Measurements from ENCODE around the gene TRPM5.
A peak's percentile ranks its signal among the peaks of the same experiment; 100 is the strongest.

Gene TRPM5

DNA sequence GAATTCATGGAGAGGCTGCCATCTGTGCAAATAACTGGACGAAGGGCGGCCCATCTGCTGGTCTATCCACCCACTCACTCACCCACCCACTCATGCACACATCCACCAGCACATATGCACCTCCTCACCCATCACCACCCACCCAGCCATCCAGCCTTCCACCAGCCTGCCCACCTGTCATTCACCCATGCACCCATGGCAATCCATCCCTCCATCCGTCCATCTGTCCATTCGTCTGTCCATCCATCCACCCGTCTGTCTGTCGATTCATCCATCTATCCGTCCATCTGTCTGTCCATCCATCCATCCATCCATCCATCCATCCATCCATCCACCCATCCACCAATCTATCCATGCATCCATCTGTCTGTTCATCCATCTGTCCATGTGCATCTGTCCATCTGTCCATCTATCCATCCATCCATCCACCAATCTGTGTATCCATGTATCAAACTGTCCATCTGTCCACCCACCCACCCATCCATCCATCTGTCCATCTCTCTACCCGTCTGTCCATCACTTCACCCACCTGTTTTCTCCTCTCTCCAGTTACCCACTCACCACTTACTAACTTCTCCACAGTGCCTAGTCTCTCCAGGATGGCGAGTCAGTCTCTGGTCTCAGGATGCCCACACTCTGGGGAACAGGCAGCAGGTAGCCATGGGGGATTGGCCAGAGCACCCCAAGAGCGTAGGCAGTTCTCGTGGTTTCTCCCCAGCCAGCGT is 8.9 kb downstream of the TRPM5 start:
- DNase-seq, result no peak

DNA sequence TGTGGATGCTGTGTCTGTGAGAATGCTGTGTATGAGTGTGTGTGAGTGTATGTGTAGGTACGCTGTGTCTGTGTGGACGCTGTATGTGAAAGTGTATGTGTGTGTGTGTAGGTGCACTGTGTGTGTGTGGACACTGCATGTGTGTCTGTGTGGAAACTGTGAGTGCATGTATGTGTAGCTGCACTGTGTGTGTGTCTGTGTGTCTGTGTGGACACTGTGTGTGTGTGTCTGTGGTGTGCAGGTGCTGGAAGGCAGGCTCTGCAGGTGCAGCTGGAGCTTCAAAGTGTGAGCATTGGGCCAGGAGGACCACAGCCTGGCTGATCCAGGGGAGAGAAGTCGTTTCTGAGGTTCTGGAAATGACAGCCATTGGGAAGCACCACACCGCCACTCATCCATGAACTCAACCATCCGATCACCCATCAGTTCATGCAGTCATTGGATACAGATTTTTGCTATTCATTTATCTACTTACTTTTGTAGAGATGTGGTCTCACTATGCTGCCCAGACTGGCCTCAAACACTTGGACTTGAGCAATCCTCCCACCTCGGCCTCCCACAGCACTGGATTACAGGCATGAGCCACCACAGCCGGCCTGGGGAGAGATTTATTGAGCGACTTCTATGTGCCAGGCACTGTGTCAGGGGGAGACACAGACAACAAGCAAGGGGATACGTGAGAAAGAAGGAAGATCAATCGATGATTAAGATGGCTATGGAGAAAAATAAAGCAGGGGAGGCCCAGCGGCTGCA is 9.6 kb downstream of the TRPM5 start:
- DNase-seq, result no peak

DNA sequence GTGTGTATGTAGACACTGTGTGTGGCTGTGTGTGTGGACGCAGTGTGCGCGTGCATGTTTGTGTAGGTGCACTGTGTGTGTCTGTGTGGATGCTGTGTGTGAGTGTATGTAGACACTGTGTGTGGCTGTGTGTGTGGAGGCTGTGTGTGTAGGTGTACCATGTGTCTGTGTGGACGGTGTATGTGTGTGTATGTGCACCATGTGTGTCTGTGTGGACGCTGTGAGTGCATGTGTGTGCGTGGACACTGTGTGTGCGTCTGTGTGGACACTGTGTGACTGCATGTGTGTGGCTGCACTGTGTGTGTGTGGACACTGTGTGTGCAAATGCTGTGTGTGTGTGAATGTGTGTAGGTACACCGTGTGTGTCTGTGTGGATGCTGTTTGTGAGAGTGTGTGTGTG is 10.3 kb downstream of the TRPM5 start:
- DNase-seq, result no peak

DNA sequence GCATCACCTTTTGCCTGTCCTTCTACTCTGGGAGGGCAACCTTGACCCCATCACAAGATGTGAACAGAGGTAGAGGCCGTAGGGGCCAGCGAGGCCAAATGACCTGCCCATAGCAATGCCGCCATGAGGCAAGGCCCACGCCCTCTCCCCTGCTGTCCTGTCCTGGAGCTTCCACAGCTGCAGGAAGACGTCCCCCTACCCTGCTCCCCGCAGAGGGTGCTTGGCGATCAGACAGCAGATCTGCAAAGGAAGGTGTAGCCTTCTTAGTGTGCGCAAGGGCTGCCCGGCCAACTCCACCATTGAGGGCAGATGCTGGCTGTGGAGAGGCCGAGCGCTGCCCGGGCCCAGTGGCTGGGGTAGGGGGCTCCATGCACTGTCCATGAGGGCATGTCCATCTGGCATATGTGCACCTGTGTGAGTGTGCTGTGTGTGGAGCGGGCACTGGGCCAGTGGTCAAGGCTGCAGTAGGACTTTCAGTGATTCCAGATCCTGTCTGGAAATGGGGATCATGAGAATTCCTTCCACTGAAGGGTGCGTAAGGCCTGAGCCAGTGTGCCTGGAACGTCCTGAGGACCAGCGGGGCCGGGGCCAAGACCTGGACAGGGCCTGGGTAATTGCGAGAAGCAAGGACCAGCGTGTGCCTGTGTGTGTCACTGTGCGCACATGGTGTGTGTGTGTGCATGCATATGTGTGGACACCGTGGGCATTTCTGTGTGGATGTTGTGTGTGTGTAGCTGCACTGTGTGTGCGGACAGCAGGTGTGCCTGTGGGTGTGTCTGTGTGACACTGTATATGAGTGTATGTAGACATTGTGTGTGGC is 11.0 kb downstream of the TRPM5 start:
- DNase-seq, result no peak

DNA sequence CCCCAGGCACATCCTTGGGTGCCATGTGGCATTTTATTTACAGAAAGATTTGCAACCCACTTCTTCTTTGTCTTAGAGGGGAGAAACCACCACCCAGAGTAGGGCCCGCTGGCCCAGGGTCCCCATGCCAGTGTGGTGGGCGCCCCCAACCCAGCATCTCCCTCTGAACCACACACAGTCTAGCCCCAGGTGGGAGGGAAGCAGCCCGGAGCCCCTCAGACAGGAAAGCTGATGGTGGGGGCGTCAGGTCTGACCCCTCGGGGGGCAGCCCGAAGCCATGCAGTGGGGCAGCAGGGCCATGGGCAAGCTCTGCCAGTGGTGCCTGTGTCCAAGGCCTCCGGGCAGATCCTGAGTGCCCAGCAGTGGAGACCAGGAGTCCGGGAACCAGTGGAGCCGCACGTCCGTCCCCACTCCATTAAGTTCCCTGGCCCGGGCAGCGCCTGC is 11.7 kb downstream of the TRPM5 start:
- no peak for DNase-seq

DNA sequence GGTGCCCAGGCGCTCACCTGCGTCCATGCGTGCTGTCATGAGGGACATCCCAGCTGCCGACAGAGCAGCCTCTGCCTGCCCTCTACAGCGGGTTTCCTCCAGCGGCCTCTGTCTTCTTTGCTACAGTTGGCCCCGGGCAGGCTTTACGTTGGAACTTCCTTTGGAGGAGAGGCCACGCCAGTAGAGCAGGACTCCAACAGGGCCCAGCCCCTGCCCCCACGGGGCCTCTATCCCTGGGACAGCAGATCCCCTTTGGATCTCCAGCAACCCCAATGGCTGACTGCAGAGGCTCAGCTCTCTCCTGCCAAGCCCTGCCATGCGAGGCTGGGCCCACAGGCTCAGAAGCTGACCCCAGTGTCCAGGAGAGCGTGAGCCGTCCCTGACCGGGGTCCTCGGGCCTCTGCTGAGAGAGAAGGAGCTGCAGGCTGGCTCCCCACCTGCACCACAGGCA is 12.1 kb downstream of the TRPM5 start:
- no peak for DNase-seq

DNA sequence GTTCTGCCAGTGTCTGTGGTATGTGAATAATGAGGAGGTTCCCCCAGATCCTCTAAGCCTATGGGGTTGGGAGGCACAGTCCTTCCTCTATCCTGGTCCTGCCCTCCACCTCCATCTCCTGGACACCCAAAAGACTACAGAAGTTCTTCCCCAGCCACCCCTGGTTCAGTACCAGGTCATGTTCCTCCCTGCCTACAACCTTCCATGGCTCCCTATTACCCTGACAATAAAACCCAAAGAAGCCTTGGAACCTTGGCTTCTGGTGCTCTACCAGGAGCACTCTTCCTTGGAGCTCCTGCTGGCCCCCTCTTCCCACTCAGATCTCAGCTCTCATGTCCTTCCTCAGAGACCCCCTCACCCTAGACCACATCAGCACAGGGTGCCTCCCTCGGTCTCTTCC is 12.9 kb downstream of the TRPM5 start:
- no peak for DNase-seq

DNA sequence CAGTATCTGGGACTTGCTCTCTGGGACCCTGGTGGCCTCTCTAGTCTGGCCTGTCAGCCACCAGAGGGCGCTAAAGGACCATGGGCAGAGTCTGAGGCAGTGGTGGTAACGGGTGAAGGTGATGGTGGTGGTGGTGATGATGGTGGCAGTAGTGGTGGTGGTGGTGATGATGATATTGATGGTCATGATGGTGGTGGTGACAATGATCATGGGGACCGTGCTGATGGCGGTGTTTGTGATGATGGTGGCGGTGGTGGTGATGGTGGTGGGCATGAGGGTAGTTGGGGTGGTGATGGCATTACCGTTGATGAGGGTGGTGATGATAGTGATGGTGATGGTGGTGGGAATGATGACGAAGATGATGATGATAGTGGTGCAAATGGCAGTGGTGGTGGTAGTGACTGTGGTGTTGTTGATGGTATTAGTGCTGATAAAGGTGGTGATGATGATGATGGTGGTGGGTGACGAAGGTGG is 16.0 kb downstream of the TRPM5 start:
- peak; percentile 50 for DNase-seq

DNA sequence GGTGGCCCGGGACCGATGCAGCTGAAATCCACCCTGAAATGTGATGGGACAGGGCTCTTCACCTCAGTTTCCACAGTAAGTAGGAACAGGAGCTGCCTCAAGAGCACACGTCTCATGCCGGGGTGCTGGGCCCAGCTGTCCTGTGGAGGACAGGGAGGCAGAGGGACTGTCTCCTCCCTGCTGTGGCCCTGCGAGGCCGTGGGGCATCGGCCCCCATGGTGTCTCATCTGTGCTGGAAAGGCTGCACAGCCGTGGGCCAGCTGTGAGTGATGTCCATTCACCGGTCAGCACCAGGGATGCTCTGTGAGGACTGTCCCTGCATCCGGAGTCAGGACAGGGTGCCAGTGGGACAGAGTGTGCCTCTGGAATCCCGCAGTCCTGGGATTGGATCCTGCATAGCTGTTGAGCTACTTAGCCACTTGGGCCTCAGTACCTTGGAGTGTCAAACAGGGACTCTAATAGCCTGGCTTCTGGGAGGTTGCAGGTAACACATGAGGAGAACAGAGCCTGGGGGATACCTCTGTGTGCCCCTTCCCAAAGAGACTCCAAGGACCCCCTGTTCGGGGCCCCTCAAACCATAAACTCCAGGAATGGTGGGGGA is 16.5 kb downstream of the TRPM5 start:
- DNase-seq, result no peak

DNA sequence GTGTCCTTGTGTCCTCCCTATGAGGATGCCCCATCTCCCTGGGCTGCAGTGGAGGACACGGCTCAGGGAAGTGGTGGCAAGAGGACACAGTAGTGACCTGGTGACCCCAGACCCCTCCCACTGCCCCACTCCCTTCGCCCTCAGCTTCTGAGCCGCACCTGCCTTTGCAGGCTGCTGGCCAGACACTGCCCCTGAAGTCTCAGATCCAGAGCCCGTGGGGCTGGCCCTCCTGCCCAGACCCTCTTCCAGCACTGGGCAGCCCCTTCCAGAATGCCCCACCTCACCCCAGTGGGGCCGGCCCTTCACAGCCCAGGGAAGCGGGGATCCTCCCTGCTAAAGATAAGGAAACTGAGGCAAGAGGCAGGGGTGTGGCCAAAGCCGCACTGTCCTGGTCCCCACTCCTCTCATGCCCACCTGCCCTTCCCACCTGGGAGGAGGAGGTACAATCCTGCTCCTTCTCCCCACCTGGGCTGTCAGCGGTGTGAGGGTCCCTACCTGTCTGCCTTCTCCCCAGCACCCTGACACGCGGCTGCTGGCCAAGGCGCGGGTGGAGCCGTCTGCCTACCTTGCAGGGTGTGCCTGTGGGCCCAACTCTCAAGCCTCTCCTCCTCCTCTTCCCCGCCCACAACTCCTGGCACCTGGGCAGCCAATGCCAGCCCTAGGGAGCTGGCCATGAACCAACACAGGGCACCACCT is 17.3 kb downstream of the TRPM5 start:
- DNase-seq, result no peak

DNA sequence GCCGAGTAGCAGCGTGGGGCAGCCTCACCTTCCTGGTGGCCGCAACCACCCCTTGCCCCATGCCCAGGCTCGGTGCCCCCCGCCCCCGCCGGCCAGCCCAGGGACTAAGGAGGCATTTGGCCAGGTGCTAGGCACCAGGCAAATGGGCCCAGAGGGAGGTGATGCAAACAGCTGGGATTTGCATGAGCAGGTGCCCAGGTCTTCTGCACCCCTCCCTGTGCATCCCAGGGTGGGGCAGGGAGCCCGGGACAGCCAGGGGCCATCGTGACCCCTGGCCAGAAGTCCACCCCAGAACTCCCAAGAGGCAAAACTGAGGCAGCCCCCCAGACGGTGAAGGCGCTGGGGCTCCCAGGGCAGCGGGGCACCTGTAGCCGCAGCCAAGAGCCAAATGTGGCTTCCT is 18.1 kb downstream of the TRPM5 start:
- no peak for DNase-seq

DNA sequence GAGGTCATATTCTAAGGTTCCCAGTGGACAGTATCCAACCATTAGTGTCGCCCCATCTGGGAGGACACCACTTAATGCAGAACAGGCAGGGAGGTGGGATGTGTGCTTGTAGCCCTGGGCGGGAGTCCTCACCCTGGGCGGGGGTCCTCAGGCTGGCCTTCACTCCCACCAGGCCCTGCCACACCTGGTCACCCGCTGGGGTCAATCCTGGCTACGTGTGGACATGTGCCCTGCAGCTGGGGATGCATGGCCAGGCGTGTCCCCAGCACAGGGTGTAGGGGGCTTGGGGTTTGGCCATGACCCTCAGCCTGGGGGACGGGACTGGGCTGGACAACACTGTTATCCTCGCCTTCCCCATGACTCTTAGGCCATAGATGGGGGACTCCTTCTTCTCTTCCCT is 18.8 kb downstream of the TRPM5 start:
- DNase-seq, result no peak

DNA sequence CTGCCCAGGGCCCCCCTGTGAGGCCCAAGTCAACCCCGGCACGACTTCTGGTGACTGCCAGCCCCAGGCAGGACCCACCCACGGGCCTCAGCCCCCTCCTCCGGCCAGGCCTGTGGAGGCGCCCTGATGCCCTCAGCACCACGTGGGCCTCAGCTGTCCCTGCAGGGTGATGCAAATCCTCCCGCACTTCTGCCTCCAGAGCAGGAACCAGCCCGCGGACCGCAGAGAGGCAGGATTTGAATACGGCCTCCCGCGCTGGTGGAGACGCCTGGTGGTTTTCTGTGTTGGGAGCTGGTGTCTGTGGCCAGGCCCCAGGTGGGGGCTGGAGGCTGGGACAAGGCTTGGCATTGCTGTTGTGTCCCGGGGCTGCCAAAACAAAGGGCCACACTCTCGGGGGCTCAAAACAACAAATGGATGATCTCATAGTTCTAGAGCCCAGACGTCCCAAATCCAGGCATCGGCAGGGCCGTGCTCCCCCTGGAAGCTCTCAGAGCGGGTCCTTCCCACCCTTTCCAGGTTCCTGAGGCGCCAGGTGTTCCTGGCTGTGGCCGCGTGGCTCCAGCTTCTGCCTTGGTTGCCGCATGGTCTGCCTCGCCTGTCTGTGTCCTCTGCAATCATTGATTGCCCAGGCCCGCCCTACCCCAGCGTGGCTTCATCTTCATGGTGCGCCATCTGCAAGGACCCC is 19.4 kb downstream of the TRPM5 start:
- no peak for DNase-seq

DNA sequence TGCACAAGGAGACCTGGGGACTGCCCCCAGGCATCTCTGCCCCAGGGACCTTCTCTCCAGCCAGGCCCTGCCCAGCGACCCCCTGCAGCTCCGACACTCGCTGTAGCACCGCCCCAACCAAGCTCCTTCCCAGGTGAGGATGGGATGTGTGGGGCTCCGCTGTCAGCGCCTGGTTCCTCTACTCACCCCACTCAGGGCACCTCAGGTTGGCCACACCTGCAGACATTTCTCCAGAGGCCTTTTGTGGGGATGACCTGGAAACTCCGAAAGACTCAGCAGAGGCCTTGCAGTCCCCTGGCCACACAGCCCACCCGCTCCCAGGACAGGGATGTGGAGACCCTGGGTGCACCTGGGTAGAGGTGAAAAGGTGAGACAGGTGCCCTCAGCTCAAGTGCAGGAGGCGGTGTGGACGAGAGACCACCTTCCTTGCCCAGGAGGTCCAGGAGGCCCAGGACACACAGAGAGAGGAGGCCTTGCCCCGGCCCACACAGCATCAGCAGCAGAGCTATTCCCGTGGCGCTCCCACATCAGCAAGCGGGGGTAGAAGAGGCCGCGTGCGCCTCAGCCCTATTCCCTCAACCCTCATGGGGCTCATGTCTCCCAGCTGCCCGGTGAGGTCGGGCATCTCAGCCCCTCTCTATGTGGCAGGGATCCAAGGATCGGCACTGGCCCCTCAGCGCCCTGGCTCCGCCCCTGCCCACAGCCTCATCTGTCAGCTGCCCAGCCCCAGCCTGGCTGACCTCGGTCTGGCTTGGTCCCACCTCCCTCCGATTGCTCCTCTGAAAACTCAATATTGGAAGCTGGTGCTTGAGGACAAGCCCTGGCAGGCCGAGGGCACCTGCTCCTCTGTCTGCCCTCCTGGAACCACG is 20.9 kb downstream of the TRPM5 start:
- DNase-seq, result no peak

DNA sequence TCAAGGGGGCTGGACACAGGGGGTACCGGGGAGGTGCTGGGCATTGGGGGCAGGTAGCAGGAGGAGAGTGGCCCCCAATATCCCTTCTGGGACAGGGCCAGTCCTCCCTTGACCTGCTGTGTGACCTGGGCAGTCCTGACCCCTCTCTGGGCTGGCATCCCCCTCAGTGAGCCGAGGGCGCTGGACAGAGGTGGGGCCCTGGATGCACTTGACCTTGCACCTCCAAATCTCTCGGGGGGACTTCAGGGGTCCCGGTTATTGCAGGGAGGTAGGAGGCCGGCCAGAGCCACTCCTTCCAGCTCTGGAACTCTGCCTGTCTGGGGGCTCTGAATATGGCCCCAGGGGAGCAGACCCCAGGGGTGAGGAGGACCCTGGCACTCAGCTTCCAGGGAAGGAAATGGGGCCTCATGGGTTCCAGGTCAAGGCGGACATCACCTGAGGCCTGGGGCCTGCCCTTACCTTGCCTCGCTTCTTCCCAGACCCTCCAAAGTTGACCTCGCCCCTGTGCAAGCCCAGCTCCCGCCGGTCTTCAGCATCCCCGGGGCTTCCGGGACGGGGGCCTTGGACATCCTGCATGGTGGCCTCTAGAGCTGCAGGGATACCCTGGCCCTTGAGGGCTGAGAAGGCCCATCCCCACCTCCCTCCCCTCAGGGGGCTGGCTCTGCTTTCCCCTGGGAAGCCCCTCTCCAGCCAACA is 21.7 kb downstream of the TRPM5 start:
- no peak for DNase-seq

DNA sequence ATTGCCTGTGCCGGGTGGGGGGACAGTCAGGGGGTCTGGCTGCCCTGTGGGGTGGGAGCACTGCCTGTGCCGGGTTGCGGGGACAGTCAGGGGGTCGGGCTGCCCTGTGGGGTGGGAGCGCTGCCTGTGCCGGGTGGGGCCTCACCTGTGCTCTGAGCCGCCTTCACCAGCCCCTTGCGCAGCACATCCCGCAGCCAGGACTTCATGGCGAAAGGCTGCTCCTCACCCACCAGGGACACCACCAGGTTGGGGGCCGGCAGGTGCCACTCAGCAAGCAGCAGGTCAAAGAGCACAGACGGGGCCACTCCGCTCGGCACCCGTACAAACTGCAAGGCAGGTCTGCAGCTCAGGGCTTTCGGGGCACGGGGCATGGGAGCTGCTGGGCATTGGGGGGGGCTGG is 22.3 kb downstream of the TRPM5 start:
- DNase-seq, result no peak

DNA sequence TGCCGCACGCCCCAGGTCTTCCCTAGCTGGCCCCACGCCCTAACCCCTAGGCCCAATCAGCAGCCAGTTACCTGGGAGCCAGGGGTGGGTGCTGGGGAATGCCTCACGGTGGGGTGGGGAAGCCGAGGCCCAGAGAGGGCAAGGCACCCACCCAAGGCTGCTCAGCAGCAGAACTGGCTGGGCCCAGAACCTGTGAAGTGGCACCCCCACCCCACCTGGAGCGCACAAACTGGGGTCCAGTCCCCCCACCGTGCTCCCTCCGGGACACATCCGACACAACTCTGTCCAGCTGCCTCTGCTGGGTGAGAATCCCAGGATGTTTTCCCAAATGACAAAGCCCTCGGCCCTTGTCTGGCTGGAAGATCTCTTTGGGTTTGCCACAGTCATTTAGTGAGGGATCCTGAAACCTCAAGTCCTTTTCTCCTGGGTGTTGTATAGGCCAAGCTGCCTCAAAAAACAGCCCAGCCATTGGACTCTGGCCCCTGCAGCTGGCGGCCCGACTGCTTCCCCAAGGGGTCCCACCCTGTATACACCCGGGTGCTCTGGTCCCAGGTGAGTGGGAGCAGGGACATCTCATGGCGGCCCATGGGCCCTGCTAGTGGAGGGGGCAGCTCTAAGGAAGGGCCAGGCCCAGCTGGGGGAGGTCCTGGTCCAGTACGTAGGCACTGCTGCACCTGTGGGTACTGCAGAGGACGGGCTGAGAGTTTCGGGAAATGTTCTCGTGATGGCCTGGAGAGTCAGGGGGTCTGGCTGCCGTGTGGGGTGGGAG is 22.9 kb downstream of the TRPM5 start:
- no peak for DNase-seq

DNA sequence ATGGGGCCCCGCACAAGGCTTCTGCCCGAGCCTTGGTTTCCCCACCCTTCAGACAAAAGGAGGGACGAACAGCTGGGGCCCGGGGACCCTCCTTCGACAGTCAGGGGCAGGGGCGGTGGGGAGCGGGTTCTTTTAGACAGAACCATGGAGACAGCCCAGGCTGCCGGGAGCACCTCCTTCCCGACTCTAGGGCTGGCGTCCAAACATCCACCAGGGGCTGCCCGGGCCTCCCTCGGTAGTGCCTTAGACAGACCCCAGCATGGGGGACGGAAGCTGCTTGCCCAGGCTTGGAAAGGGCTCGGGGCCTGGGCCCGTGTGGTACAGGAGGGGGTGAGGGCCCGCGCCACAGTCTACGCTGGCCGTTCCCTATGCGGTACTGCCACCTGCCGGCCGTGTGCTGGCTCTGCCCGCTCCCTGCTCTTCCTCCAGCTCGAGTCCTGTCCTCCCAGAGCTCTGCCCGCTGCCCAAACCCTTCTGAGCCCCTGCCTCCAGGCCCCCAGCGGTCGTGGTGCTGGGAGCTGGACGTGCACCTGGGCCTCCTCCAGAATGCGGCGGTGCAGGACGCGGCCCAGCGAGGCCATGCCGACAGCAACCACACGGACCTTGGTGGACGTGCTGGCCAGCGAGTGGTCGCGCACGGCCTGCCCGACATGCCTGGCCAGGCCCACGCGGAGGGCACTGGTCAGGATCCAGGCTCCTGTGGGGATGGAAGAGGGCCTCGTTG is 23.6 kb downstream of the TRPM5 start:
- DNase-seq, result peak; percentile 67

Data from EL (cell line).